H1 (cell line): ENCODE results near the gene DPF3. TPM values are rescaled to one million over a fixed set of nuclear protein-coding genes. Genes with fewer than 3 reads are reported as not detected.
A peak's percentile ranks its signal among the peaks of the same experiment; 100 is the strongest.

Experiments
- CTCF ChIA-PET: fragments of 300-600 bp; sonication (Branson Sonifier 250); formaldehyde crosslinking; loops from one replicate; lab custom pipeline; 2021; ENCODE audit not compliant: partially characterized antibody; lab: Charles Lee
- POLR2A ChIA-PET: fragments of 300-600 bp; sonication (Branson Sonifier 250); formaldehyde crosslinking; loops from one replicate; lab custom pipeline; 2021; ENCODE audit warnings: inconsistent platforms; ENCODE audit not compliant: partially characterized antibody; lab: Charles Lee
- DNase-seq, 2 experiments: peaks; one replicate each; pipeline versions ENCODE4 v3.0.0 to v3.0.0-alpha.2; 2010 to 2022; ENCODE audit warnings: low spot score in 2 of 2, low read depth in 1 of 2, mixed read lengths in 1 of 2
- FAIRE-seq: peaks from 2 replicates; lab custom pipeline; 2011; peaks lifted over from hg19 to GRCh38; lab: Jason Lieb, UNC
- H2AFZ ChIP-seq: 2 replicates; pipeline ENCODE4 v1.8.1; 2012; ENCODE audit warnings: low read length, inconsistent platforms
- H2AK5ac ChIP-seq: 2 replicates; pipeline ENCODE4 v1.6.1; 2013; ENCODE audit warnings: low read depth, low read length
- H2BK120ac ChIP-seq: replicated peaks from 2 replicates; pipeline ENCODE3; 2013; ENCODE audit warnings: low read depth, low read length, inconsistent platforms
- H2BK12ac ChIP-seq: 2 replicates; pipeline ENCODE4 v1.6.1; 2013; ENCODE audit warnings: low read depth, low read length
- H2BK15ac ChIP-seq: 2 replicates; pipeline ENCODE4 v1.6.1; 2013; ENCODE audit warnings: low read length
- H2BK20ac ChIP-seq: 2 replicates; pipeline ENCODE4 v1.6.1; 2013; ENCODE audit warnings: low read length
- H2BK5ac ChIP-seq: 2 replicates; pipeline ENCODE4 v1.6.1; 2013; ENCODE audit warnings: low read depth, low read length
- H3K14ac ChIP-seq: 2 replicates; pipeline ENCODE4 v1.6.1; 2013; ENCODE audit warnings: inconsistent platforms; ENCODE audit not compliant: insufficient read length
- H3K18ac ChIP-seq: 2 replicates; pipeline ENCODE4 v1.6.1; 2013; ENCODE audit warnings: low read length; ENCODE audit errors: extremely low read depth
- H3K23ac ChIP-seq: 2 replicates; pipeline ENCODE4 v1.6.1; 2013; ENCODE audit warnings: inconsistent platforms; ENCODE audit not compliant: insufficient read length
- H3K23me2 ChIP-seq: 2 replicates; pipeline ENCODE4 v1.6.1; 2013; ENCODE audit warnings: low read depth, low read length
- H3K27ac ChIP-seq: 2 replicates; pipeline ENCODE4 v1.6.1; 2011; ENCODE audit warnings: low read depth, low read length, inconsistent platforms
- H3K27me3 ChIP-seq, 4 experiments: replicated peaks in 1 of 4; 1 replicate in 1 of 4; 2 replicates in 3 of 4; pipeline versions ENCODE4 v1.6.1 to v1.8.1; 2011 to 2013; ENCODE audit warnings: low read length in 3 of 4, mild to moderate bottlenecking in 3 of 4, inconsistent platforms in 2 of 4, mixed read lengths in 2 of 4, moderate library complexity in 1 of 4; ENCODE audit not compliant: control insufficient read depth in 3 of 4, insufficient read depth in 3 of 4; ENCODE audit errors: extremely low read depth in 1 of 4
- H3K36me3 ChIP-seq, 4 experiments: 2 replicates each; pipeline versions ENCODE4 v1.6.1 to v1.8.1; 2011 to 2013; ENCODE audit warnings: mild to moderate bottlenecking in 4 of 4, low read length in 3 of 4, moderate library complexity in 2 of 4, control low read depth in 1 of 4, inconsistent platforms in 1 of 4; ENCODE audit not compliant: insufficient read depth in 4 of 4, control insufficient read depth in 2 of 4
- H3K4ac ChIP-seq: replicated peaks from 2 replicates; pipeline ENCODE3; 2013; ENCODE audit warnings: low read length, low read depth, mixed read lengths, inconsistent platforms; ENCODE audit not compliant: insufficient read length
- H3K4me1 ChIP-seq, 4 experiments: replicated peaks in 1 of 4; 1 replicate in 1 of 4; 2 replicates in 3 of 4; pipeline versions ENCODE4 v1.6.1 to v1.8.1; 2011 to 2013; ENCODE audit warnings: low read length in 3 of 4, inconsistent platforms in 2 of 4, mixed read lengths in 1 of 4; ENCODE audit not compliant: insufficient read depth in 4 of 4, control insufficient read depth in 3 of 4
- H3K4me2 ChIP-seq, 2 experiments: 2 replicates each; pipeline versions ENCODE4 v1.6.1 to v1.8.1; 2011 to 2013; ENCODE audit warnings: low read depth in 2 of 2, low read length in 2 of 2, control low read depth in 1 of 2, inconsistent platforms in 1 of 2, mild to moderate bottlenecking in 1 of 2; ENCODE audit not compliant: insufficient read depth in 1 of 2
- H3K4me3 ChIP-seq, 4 experiments: fragments of 200-600, 300-600 bp in 1 of 4; sonication (generic), shearing (Covaris generic), sonication (Bioruptor Twin) in 1 of 4; 2 replicates each; pipeline versions ENCODE4 v1.5.1 to v1.8.1; 2011 to 2016; ENCODE audit warnings: low read length in 4 of 4, low read depth in 3 of 4, control low read depth in 2 of 4, inconsistent platforms in 2 of 4, mild to moderate bottlenecking in 2 of 4, mixed read lengths in 1 of 4, moderate library complexity in 1 of 4; ENCODE audit not compliant: insufficient read depth in 2 of 4; ENCODE audit errors: extremely low read depth in 1 of 4
- H3K56ac ChIP-seq: replicated peaks from 2 replicates; pipeline ENCODE3; 2013; ENCODE audit warnings: low read depth, mild to moderate bottlenecking, mixed read lengths, low read length, inconsistent platforms; ENCODE audit not compliant: insufficient read length
- H3K79me1 ChIP-seq: 2 replicates; pipeline ENCODE4 v1.6.1; 2013; ENCODE audit warnings: low read depth, low read length, control low read depth
- H3K79me2 ChIP-seq, 2 experiments: 2 replicates each; pipeline versions ENCODE4 v1.6.1 to v1.8.1; 2012 to 2013; ENCODE audit warnings: low read length in 2 of 2, mild to moderate bottlenecking in 2 of 2, inconsistent platforms in 1 of 2; ENCODE audit not compliant: insufficient read depth in 2 of 2, control insufficient read depth in 1 of 2
- H3K9ac ChIP-seq, 4 experiments: replicated peaks in 1 of 4; 1 replicate in 1 of 4; 2 replicates in 3 of 4; pipeline versions ENCODE4 v1.6.1 to v1.8.1; 2011 to 2013; ENCODE audit warnings: low read depth in 3 of 4, low read length in 3 of 4, control low read depth in 2 of 4, mild to moderate bottlenecking in 2 of 4, moderate library complexity in 2 of 4, inconsistent platforms in 1 of 4; ENCODE audit errors: extremely low read depth in 1 of 4
- H3K9me3 ChIP-seq, 2 experiments: 2 replicates each; pipeline versions ENCODE4 v1.6.1 to v1.8.1; 2012 to 2013; ENCODE audit warnings: mild to moderate bottlenecking in 2 of 2, moderate library complexity in 2 of 2, control low read depth in 1 of 2, inconsistent platforms in 1 of 2, low read depth in 1 of 2, low read length in 1 of 2, mixed read lengths in 1 of 2; ENCODE audit not compliant: insufficient read depth in 2 of 2
- H4K20me1 ChIP-seq, 2 experiments: replicated peaks in 1 of 2; 2 replicates each; pipeline versions ENCODE3 to v1.8.1; 2011 to 2013; ENCODE audit warnings: inconsistent platforms in 2 of 2, low read length in 2 of 2, mild to moderate bottlenecking in 1 of 2; ENCODE audit not compliant: insufficient read depth in 2 of 2, control insufficient read depth in 1 of 2
- H4K5ac ChIP-seq: 2 replicates; pipeline ENCODE4 v1.6.1; 2013; ENCODE audit warnings: low read length, low read depth, mixed read lengths, inconsistent platforms; ENCODE audit not compliant: insufficient read length
- H4K8ac ChIP-seq: 2 replicates; pipeline ENCODE4 v1.8.0; 2013; ENCODE audit warnings: mild to moderate bottlenecking, moderate library complexity, low read length, inconsistent platforms; ENCODE audit not compliant: insufficient read depth; ENCODE audit errors: extremely low read depth
- H4K91ac ChIP-seq: replicated peaks from 2 replicates; pipeline ENCODE3; 2013; ENCODE audit warnings: low read length, mixed read lengths, inconsistent platforms; ENCODE audit not compliant: insufficient read length
- BACH1 ChIP-seq: IDR thresholded peaks from 2 replicates; pipeline ENCODE4 v1.6.1; 2012; ENCODE audit warnings: low read length, improper control_type of control experiment
- CBX8 ChIP-seq: fragments of 300-800, 300-1000 bp; sonication (generic); IDR thresholded peaks from 2 replicates; pipeline ENCODE4 v1.7.1; 2016; ENCODE audit warnings: low read depth, low read length, borderline replicate concordance
- EZH2 ChIP-seq: fragments of 200-600 bp; sonication (generic); IDR thresholded peaks from 2 replicates; pipeline ENCODE4 v1.7.1; 2012; ENCODE audit warnings: low read depth, mild to moderate bottlenecking, moderate library complexity, low read length, inconsistent platforms; ENCODE audit not compliant: severe bottlenecking
- KDM1A ChIP-seq: fragments of 200-600, 300-600 bp; sonication (generic); IDR thresholded peaks from 2 replicates; pipeline ENCODE4 v1.7.1; 2016; ENCODE audit warnings: mild to moderate bottlenecking, low read length, borderline replicate concordance
- NANOG ChIP-seq: IDR thresholded peaks from 2 replicates; pipeline ENCODE4 v1.6.1; 2011; ENCODE audit warnings: low read length, low read depth, mild to moderate bottlenecking, inconsistent platforms; ENCODE audit not compliant: insufficient read depth, poor library complexity, severe bottlenecking
- PHF8 ChIP-seq: fragments of 200-600 bp; sonication (generic); conservative IDR thresholded peaks from 2 replicates; pipeline ENCODE4 v1.7.1; 2012; ENCODE audit warnings: low read depth, mild to moderate bottlenecking, inconsistent platforms, low read length, moderate library complexity
- SAP30 ChIP-seq: fragments of 300-600 bp; sonication (generic); IDR thresholded peaks from 2 replicates; pipeline ENCODE4 v1.7.1; 2012; ENCODE audit warnings: low read length, moderate library complexity, mild to moderate bottlenecking, inconsistent platforms; ENCODE audit not compliant: insufficient read depth, insufficient replicate concordance
- SP1 ChIP-seq: IDR thresholded peaks from 2 replicates; pipeline ENCODE4 v1.6.1; 2011; ENCODE audit warnings: low read depth, low read length
- SP4 ChIP-seq: IDR thresholded peaks from 2 replicates; pipeline ENCODE4 v1.6.1; 2012; ENCODE audit warnings: low read length, inconsistent platforms
- SRF ChIP-seq: IDR thresholded peaks from 2 replicates; pipeline ENCODE4 v1.6.1; 2011; ENCODE audit warnings: mild to moderate bottlenecking, low read depth, low read length, moderate library complexity
- USF2 ChIP-seq: IDR thresholded peaks from 2 replicates; pipeline ENCODE4 v1.6.1; 2011; ENCODE audit warnings: low read length, improper control_type of control experiment
- WGBS, 2 experiments: shearing (Covaris generic) in 1 of 2; methylation state at CpG; one replicate each; pipeline versions ENCODE4 v1.1.6 to v1.1.7; 2013 to 2015; ENCODE audit warnings: low lambda C conversion rate in 2 of 2, mixed read lengths in 2 of 2, inconsistent platforms in 1 of 2, low coverage in 1 of 2, missing lambda C conversion rate in 1 of 2; ENCODE audit not compliant: insufficient replicate concordance in 2 of 2, insufficient coverage in 1 of 2, insufficient read length in 1 of 2; ENCODE audit errors: extremely low coverage in 1 of 2, missing lambda C conversion rate in 1 of 2; 5-methylcytosine and 5-hydroxymethylcytosine counted together
- polyA plus RNA-seq, 7 experiments: library from polyadenylated mRNA; depleted of rRNA in 3 of 7; stranded (reverse) in 5 of 7; unstranded in 2 of 7; fragments of >200 nt in 5 of 7; fragments of 200-250 nt in 2 of 7; gene quantifications; 1 replicate in 5 of 7; 2 replicates in 1 of 7; 4 replicates in 1 of 7; pipeline versions ENCODE4 v1.2.1 to v1.2.3, GENCODE V29; 2011 to 2013; ENCODE audit warnings: missing spikeins in 2 of 7, mixed read lengths in 2 of 7
- total RNA-seq: library from RNA; stranded (reverse); fragmentation: NEBNext Ultra II Directional; extraction: Animal tissue kit (Norgen Biotek cat#: 25700); gene quantifications from 2 replicates; pipeline ENCODE4 v1.2.1, GENCODE V29; 2021

The DPF3 gene
- total and polyA plus RNA-seq, 2 of the 8 experiments (the other 6 are each of a cell fraction or from before 2014, with no cell fraction given) = 0.19 TPM; not detected in 1

GRCh38 chr14:72830786-72831594 is 62.9 kb downstream of the DPF3 start:
- Histone ChIP-seq H3K36me3 (no peaks in the 10 kb centered on the region), H3K79me2 (no peaks in the 10 kb centered on the region), H2AFZ (peak overlapping the region; percentile 7; the same call in 1 of the 2 replicates), H2BK15ac (no peak overlapping the region), H3K23me2 (no peaks in the 10 kb centered on the region), H3K4ac (no peak overlapping the region), H2AK5ac (no peak overlapping the region), H3K56ac (no peak overlapping the region), H4K91ac (no peak overlapping the region), H3K9ac (no peak overlapping the region), H3K9me3 (no peaks in the 10 kb centered on the region), H3K4me3 (no peak overlapping the region), H3K79me1 (no peaks in the 10 kb centered on the region), H3K4me2 (peak overlapping the region in 1 of 2 experiments; percentile 4; a peak in 1 of 4 replicates), H2BK12ac (no peak overlapping the region), H3K27ac (no peak overlapping the region), H2BK5ac (no peak overlapping the region), H4K8ac (no peak overlapping the region; the same call in 1 of the 2 replicates), H3K4me1 (peaks cover 0 to 6% (median under 1%) of the 10 kb centered on the region in 4 experiments; a peak in 3 of 7 replicates), H2BK120ac (no peak overlapping the region), H3K14ac (no peak overlapping the region), H2BK20ac (no peak overlapping the region), H3K18ac (no peak overlapping the region), H4K20me1 (no peaks in the 10 kb centered on the region), H3K27me3 (no peaks in the 10 kb centered on the region; a peak in 1 of 7 replicates), H4K5ac (no peak overlapping the region), H3K23ac (no peak overlapping the region)
- POLR2A ChIA-PET = no interaction called here
- WGBS, 2 experiments = 74% methylated on average over 16 of the region's 16 CpGs; no CpG with 5 or more reads in 1 of the 2 experiments
- CTCF ChIA-PET = interaction anchor here (0.8 to 1.2 kb wide), 5 partner anchors 35 to 315 kb away, joined by 3 to 4 read pairs (median 3); no protein-coding TSS in a partner anchor
- DNase-seq (no peak), FAIRE-seq (no peak)
- TF ChIP-seq BACH1 (no peak), SP4 (no peak), SRF (no peak), NANOG (no peak), SP1 (no peak), PHF8 (no peak), USF2 (no peak), KDM1A (no peak), CBX8 (no peak), EZH2 (no peak), SAP30 (no peak)
